ENCODE results near the gene HEPH. TPM values are rescaled to one million over a fixed set of nuclear protein-coding genes. Genes with fewer than 3 reads are reported as not detected.

HEPH gene
- total RNA-seq, 3 donors from 2014 or later (not counting 1 experiment from before 2014, with no cell fraction given) = not detected

- H3K4me3 Mint-ChIP-seq = no peak overlapping the region
- intact Hi-C loops (cut with micrococcal nuclease) = no loop called here
- Histone ChIP-seq H3K4me1 (ENCODE audit: control insufficient read depth, insufficient read depth, low read length) (no peaks in the 10 kb centered on the region), H3K9me3 (ENCODE audit: control insufficient read depth, insufficient read depth, low read length) (no peaks in the 10 kb centered on the region), H3K27me3 (ENCODE audit: control insufficient read depth, insufficient read depth, low read length) (no peaks in the 10 kb centered on the region), H3K36me3 (ENCODE audit: control insufficient read depth, insufficient read depth, low read length) (no peaks in the 10 kb centered on the region), H3K4me3 (ENCODE audit: low read length) (no peak overlapping the region), H3K27ac (ENCODE audit: low read length) (no peak overlapping the region)
- H3K27me3 Mint-ChIP-seq (ENCODE audit: low read depth in 2 of 2) = peaks cover 9 to 22% of the 10 kb centered on the region in 2 donors
- TF ChIP-seq, protein P1, sequence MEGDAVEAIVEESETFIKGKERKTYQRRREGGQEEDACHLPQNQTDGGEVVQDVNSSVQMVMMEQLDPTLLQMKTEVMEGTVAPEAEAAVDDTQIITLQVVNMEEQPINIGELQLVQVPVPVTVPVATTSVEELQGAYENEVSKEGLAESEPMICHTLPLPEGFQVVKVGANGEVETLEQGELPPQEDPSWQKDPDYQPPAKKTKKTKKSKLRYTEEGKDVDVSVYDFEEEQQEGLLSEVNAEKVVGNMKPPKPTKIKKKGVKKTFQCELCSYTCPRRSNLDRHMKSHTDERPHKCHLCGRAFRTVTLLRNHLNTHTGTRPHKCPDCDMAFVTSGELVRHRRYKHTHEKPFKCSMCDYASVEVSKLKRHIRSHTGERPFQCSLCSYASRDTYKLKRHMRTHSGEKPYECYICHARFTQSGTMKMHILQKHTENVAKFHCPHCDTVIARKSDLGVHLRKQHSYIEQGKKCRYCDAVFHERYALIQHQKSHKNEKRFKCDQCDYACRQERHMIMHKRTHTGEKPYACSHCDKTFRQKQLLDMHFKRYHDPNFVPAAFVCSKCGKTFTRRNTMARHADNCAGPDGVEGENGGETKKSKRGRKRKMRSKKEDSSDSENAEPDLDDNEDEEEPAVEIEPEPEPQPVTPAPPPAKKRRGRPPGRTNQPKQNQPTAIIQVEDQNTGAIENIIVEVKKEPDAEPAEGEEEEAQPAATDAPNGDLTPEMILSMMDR (IDR thresholded peaks at IDR 0.05) = no peak
- no peaks in the 10 kb centered on the region for H3K36me3 Mint-ChIP-seq
- DNase-seq = no peak
- no peak overlapping the region for H3K27ac Mint-ChIP-seq
- H3K4me1 Mint-ChIP-seq = no peaks in the 10 kb centered on the region
- H3K9me3 Mint-ChIP-seq = peaks cover 0 to 2% of the 10 kb centered on the region in 2 donors
- ATAC-seq = no peak
Observed at GRCh38 chrX:66262807-66263206, 98.8 kb downstream of the HEPH start.

Other genes with a start within 250 kb of the HEPH start
- gene VSIG4, start 124.2 kb upstream of the HEPH start, total RNA-seq = 1 to 10 TPM in 1 of 3 donors, under 1 TPM in 1, not detected in 1; 0.32 to 1.3 TPM

Data from natural killer cell (primary cell).